Suppressor macrophage (primary cell): ENCODE data around the gene PCK1.

Experiments
- DNase-seq, 4 experiments: peaks; one replicate each; pipeline ENCODE4 v3.0.0-alpha.2; 2020 to 2022

PCK1 gene

DNA sequence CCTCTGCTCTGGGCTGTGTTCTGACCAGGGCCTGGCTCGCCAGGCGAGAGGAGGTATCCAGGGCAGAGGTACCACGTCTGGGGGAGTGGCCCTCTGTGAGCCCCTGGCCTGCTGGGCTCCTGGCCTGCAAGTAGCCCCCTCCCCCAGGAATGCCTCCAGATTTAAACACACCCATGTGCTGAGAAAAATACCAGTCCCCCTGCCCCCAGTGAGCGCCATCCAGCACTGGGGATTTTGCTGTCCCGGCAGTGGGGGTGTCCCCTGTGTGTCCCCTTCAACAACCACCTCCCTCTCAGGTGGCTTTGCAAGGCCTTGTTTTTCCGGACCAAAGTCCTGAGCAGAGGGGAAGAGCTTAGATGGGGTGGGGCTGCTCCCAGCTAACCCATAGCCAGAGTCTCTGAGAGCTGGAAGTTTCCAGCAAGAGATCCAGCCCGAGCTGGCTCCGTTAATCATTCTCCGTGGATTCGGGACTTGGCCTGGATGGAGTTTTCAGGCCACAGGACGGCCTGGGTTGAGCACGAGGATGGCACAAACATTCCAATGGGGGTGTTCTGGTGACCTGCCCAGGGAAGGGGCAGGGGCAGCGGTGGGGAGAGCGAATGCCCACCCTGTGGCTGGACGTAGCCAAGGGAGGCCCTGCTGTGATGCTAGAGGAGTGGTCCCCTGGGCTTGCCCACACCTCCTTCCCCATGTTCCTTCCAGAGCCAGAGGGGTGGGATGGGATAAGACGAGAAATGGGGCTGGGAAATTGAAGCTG lies 29.0 kb downstream of the PCK1 start:
- DNase-seq = no peak

DNA sequence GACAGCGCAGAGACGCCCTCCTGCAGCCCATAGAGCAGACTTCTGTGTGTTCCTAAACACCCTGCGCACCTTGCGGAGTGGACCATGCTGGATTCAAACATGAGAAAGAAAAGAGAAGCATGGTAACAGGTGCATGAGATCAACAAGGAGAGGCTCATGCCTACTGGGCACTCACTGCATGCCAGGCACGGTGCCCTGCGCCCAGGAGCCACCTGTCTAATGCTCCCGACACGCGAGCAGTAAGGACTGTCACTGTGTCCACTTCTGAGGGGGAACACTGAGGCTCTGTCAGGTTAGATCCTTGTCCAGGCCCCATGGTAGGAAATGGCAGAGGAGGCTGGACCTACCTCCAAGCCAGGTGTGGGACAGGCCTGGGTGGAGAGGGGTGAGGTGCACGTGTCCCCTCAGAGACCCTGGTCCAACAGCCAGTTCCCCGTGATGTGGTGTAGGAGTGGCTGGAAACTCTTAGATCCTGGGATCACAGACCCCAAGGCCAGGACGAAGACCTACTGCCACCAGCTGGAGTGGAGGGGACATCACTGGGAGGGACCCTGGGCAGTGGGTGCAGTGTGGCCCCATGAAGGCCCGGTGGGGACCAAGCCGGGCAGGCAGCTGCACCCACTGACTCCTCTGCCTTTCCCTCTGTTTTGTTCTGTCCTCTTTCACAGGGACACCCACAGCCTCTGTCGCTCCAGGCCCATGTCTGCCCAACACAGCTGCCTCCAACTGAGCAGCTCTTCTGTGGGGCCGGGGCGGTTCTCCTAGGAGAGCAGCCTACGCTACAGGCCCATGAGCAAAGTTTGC lies 29.8 kb downstream of the PCK1 start:
- DNase-seq = no peak

DNA sequence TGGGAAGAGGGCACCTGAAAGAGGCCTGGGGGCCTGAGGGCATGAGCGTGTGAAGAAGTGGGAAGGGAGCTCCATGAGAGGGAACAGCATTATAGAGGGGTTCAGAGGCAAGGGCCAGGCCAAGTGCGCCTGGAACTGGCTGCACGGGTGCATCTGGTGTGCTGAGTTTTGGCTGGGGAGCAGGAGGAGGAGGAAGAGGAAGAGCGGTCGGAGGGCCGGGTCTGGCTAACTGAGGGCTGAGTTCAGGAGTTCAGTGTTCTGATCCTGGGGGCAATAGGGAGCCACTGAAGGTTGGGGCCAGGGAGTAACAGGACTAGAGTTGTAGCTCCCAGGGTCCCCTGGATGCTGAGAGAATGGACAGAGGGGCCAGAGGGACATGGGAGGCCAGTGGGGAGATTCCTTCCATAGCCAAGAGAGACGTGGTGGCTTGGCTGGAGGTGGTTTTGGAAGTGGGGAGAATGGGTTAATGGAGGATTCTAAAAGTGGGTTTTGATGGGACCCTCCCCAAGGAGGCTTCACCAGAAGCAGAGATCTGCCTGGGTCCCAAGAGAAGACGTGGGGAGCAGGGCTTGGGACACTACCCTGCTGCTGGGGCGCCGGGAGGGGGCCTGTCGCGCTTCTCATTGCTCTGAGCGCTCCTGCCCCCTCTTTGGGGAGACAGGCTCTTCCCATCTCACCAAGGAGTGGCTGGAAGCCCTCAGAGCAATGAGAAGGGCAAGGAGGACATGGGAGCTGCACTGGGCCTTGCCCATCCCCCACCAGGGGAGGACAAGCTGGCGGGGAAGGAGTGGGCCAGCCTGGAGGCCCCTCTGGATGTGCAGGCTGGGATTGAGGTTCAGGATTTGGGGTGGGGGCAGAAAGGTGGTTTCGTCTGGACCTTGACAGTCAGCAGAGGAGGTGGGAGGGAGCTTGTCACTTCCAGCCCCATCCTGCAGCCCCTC lies 30.6 kb downstream of the PCK1 start:
- DNase-seq = no peak

DNA sequence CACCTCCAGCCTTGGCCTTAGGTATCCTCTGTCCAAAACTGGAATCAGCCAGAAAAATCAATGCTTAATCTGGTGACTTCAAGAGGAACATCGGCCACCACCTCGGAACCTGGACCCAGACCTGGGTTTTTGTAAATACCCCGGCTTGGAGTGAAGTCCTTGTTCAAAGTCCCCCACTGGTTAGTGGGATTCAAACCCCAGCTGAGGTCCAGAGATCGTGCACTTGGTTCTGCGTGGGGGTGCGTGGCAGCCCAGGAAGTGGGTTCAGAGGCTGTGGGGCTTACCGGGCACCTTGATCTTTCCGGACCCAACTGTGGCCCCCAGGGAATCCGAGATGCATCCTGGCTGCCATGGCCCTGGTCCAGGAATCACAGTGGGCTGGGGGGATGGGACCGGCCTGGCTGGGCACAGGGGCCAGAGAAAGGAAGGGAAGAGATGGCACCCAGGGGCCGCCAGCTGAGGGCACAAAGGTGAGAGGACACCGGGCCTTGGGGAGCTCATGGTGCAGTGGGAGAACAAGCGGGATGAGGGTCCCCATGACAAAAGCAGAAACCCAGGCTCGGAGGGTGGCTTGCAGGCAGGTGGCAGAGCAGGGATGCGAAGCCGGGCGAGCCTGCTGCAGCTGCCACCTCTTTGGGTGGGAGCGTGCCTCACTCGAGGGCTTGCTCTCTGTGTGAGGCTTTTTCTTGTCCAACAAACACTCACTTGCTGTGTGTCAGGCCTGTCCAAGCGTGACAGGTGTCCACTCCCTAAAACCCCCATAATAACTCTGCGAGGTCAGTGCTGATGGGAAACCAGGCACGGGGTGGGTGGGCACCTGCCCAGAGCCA lies 31.6 kb downstream of the PCK1 start:
- no peak for DNase-seq

DNA sequence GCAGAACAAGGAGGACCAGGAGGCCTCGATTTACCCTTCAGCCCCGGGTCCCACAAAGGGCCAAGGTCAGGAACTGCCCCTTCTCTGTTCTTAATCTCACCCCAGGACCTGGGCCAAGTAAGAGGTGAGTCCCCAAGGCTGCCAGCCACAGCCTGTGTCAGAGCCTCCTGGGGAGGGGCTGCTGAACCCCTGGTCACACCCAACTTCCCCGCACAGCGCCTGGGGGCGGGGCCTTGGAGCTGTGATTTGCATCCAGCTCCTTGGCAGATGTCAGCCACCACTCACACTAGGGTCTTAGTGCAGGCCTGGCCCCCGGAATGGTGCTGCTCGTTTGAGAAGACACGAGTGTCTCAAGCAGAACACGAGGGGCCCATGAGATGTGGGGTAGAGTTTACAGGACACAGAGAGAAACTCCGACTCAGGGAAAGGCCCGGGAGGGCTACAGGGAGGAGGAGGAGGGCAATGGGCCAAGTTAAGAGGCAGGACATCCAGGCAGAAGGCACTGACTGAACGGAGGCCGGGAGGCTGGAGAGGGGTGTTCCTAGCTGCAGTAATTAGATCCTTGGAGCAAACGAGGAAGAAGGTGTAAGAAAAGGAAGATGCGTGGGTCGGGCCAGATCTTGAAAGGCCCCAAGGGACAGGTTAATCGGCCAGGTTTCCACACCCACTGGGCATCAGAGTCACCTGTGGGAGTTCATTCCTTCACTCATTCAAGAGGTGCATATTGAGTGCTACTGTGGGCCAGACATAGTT lies 32.4 kb downstream of the PCK1 start:
- DNase-seq = no peak

DNA sequence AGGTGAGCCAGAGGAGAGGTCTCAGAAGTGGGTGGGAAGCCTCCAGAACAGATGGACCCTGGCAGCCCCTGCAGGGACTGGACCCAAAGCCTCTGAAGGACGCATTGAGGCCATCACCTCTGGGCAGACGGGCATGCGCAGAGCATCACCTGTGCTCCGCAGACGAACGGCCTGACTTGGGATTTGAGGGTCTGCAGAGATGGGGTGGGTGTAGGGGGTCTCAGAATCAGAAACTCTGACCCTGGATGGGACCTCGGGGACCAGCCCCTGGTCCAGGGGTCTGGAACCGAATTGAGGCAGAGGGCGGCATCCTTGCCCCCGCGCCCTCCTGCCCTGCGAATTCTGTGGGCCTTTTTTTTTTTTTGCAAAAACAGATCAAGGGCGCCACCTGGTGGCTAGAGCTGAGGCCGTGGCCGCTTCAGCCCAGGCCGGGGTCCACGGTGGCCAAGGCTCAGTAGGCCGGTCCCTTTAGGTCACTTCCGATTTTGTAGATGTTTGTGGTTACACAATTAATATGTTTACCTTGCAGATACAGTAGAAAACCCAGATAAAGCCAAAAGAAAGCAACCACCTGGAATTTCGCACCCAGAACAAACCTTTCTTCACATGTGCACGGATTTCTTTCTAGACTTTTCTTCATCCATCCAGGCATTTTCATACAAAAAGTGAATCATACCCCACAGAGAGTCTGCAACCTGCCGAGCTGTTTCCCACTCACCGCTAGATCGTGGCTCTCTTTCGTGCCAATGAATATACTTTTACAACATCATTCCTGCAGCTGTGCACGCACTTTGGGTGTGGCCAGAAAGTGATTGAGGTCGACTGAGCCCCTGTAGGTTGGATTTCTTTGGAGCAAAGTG lies 33.4 kb downstream of the PCK1 start:
- peak; percentile 56 to 80 (median 70) for DNase-seq

DNA sequence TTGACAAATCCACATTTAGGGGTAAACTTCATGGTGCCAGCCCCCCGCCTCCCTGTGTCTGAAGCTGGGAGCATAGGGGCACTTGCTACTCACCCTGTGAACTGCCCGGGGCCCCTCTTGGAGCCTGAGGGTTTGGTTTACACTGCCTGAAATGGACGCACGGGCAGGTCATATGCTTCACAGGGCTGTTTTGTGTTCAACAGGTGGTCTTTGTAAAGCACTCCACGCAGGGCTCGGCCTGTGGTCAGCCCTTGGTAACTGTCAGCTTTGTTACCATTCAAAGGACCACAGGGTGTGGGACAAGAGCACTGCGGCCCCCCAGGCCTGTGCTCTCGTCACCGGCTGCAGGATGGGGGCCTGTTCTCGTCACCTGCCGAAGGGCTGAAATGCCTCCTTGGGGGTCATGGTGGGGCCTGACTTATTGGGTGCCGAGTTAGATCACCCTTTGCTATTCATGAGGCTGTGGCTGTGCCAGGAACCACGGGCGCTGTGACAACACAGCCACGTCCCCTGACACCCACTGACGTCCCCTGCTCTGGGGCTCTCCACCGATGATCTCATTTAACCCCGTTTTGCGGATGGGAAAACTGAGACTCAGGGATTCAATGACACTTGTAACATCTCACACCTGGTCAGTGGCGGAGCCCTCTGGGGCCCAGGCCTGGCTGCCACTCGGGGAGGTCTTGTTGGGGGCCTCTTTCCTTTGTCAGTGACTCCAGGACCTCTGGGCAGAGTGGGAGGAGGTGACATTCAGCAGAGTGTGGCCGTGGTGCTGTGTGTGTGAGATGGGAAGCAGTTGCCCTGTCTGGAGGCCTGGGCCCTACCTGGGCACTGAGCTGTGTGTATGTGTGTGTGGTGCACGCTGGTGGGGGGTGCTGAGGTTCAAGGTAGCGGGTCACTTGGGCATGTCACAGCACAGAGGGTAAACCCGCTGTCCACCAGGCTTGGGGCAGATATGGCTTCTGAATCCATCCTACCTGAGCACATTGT lies 34.4 kb downstream of the PCK1 start:
- no peak for DNase-seq

DNA sequence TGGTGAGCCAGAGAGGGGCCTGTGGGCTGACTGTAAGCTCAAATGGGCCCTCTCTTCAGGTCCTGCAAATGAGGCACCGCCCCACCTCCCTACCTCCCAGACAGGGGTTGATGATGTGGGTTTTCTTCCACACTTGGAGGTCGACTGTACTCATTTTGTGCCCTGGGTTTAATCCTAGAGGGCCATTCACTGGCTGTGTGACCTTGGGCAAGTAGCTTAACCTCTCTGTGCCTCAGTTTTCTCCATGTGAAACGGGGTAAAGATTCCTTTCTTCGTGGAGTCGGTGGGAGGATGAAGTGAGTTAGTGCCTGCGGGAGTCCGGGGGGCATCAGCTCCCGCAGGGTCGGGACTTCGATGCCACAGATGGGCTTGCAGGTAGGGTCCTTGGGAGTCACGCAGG lies 35.4 kb downstream of the PCK1 start:
- DNase-seq = no peak

DNA sequence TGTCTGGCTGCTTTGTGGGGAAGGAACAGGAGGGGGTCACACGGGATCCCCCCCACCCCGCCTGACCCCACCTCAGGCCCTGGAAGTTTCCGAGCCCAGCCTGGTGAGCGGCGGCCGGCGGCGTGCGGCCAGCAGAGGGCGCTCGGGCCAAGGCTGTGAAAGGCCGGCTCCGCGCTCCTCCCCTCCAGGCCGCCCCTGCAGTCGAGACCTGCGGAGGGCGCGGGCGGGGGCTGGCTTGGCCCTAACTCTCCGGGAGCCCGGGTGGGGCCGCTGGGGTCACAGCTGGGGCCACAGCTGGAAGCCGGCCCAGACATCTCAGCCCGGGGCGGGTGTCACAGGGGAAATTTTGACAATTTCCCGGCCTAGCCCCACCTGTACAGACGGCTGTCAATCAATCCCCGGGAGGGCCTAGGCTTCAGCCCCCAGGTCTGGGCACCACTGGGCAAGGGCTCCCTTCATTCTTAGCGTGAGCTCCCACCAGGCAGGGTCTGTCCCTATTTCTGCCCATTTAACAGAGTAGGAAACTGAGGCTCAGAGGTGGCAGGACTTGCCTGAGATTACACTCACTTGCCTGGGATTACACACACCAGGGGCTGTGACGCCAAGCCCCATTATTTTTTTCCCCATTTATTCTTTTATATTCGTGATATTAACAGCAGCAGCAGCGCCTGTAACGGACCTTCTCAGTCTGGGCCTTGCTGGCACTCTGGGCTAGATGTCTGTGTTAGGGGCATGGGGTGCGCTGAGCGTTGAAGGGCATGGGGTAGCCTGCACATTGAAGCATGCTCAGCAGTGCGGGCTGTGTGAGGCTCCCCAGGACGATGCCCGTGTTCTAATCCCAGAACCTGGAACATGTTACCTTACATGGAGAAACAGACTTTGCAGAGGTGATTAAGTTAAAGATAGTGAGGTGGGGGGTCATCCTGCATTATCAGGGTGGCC lies 36.4 kb downstream of the PCK1 start:
- peak; percentile 56 to 85 (median 78) for DNase-seq

DNA sequence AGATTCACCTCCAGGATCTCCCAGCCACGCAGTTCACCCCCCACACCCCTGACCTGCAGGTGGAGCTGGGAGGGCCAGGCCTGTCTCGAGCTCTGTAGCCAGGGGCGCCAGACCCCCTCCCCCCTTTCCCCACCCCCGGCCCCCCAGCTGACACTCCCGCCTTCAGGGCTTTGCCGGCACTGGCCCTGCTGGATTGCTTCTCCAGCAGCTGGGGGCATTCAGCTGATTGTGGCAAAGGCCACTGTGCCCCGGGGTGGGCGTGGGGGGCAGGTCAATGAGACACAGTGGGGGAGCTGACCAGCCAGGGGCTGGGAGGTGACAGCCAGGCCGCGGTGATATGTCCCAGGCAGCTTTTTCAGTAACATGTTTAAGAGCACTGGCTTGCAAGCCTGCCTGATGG lies 37.1 kb downstream of the PCK1 start:
- no peak for DNase-seq

DNA sequence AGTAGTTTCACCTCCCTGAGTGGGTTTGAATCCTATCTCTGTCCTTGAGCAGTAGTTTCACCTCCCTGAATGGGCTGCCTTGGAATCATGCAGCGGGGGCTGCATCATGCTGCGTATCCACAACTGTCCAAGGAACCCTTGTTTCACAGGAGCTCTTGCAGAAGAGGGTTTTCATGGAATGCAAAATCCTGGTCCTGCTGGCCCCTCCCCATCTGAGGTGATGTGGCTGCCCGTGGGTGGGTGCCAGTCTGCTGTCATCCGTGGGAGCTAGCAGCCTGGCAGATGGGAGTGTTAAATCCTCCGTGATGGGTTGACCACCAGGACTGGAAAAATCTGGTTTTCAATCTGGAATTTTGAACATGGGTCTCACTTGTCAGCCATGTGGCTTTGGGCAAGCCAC lies 37.6 kb downstream of the PCK1 start:
- no peak for DNase-seq

DNA sequence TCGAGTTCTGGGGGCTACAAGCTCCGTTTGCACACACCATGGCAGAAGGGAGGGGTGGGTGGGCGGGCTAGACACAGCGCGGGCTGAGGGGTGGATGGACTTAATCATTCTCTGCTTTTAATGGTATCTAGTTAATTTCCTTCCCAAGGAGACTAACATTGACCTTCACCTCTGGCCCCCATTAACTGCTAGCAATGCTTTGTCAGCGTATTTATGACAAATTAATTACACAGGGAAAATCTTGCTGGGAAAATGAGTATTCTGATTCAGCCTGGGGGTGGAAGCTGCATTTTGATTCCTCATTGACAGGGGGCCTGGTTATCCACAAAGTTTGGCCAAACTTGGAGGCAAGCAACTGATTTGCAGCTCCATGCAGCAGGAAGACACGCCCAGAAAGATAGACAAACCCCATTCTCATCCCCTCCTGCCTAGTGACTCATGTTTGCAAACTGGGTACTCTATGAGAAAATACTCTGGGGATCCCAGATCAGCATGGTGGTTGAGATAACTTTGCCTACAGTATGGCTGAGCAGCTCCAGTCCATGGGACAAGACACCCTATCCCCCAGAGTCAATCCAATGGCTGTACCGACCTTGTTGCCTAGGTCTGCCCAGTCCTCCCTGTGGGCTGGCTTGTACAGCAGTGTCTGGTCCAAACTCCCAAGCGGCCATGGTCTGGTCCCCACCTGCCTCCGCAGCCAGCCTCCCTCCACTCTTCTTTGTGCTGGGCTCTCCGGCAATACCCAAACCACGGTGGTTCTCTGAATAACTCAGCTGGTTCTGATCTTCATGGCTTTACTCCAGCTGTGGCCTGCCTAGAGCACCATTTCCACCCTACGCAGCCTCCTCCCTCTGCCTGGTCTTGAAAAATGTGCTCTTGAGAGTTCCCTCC lies 39.7 kb downstream of the PCK1 start:
- no peak for DNase-seq

DNA sequence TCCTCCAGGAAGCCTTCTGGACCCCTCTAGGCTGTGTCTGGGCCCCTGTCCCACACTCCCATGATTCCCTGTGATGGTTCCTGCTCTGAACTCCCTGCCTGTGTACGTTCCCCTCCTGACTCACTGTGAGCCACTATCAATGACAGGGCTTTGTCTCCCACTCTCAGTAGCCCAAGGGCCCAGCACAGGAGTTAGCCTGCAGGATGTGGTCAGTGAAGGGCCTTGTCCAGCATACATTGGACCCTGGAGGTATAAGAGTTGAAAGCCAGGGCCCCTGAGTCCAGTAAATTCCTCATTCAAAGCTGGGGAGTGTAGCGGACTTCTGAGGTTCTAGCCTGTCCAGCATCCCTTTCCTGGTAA lies 40.3 kb downstream of the PCK1 start:
- no peak for DNase-seq

DNA sequence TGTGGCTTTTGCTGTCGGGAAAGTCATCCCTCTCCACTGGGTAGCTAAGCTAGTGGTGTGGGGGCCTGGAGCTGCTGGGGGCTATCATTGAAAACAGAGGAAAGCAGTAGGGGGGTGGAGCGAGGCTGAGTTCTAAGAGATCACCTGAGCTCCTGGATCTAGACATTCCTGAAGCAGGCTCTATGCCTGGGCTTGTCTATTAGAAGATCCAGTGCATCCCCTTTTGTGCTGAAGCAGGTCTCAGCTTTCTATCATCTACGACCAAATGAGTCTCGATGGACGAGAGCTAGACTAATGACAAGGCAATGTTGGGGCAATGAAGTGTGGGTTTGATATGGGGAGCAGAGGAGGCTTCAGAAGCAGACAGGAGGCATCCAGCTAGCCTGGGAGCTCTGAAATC lies 40.8 kb downstream of the PCK1 start:
- no peak for DNase-seq

DNA sequence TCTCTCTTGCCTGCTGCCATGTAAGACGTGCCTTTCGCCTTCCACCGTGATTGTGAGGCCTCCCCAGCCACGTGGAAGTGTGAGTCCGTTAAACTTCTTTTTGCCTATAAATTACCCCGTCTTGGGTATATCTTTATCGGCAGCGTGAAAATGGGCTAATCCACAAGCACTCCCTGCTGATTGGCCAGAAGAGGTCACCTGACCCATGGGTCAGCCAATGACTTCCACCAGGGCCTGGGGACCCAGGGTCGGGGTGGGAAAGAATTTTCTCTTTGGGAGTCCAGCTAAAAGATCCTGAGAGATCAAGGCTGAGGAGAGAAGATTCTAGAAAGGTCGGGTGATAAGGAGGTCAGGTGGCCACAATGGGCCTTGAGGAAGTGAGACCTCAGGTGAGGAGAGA lies 42.2 kb downstream of the PCK1 start:
- DNase-seq = no peak

DNA sequence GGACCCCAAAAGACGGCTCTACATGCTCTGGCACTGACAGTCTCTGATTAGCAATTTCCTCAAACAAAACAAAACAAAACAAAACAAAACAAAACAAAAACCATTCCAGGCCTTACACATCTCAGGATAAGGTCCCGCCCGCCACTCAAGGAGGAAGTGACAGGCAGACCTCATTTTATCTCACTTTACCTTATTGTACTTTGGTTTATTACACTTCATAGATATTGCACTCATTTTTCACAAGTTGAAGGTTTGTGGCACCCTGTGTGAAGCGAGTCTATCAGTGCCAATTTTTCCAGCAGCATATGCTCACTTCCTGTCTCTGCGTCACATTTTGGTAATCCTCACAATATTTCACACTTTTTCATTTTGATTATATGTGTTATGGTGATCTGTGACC lies 44.1 kb downstream of the PCK1 start:
- DNase-seq = no peak

DNA sequence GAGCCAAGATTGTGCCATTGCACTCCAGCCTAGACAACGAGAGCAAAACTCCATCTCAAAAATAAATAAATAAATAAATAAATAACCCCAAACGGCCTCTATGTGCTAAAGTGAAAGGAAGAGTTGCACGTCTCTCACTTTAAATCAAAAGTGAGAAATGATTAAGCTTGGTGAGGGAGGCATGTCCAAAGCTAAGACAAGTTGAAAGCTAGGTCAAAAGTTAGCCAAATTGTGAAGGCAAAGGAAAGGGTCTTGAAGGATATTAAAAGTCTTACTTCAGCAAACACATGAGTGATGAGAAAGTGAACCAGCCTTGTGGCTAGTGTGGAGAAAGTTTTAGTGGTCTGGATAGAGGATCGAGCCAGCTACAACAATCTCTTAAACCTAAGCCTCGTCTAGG lies 45.0 kb downstream of the PCK1 start:
- DNase-seq = no peak
